NT2/D1 (cell line): ENCODE measurements around the gene CCDC38.
A peak's percentile ranks its signal among the peaks of the same experiment; 100 is the strongest.

Source experiments
- DNase-seq: peaks from one replicate; pipeline ENCODE4 v3.0.0-alpha.2; 2011; ENCODE audit warnings: low read depth, low spot score
- H3K27me3 ChIP-seq: 2 replicates; pipeline ENCODE4 v1.6.0; 2011; ENCODE audit warnings: mild to moderate bottlenecking; ENCODE audit not compliant: insufficient read length, insufficient read depth
- H3K36me3 ChIP-seq: 2 replicates; pipeline ENCODE4 v1.6.1; 2011; ENCODE audit warnings: mild to moderate bottlenecking, low read length, mixed read lengths; ENCODE audit not compliant: insufficient read depth, insufficient read length
- H3K4me1 ChIP-seq: 2 replicates; pipeline ENCODE4 v1.5.1; 2011; ENCODE audit not compliant: insufficient read depth, insufficient read length
- H3K4me3 ChIP-seq: 2 replicates; pipeline ENCODE4 v1.5.1; 2011; ENCODE audit warnings: low read depth; ENCODE audit not compliant: insufficient read length
- H3K9ac ChIP-seq: 2 replicates; pipeline ENCODE4 v1.6.0; 2011; ENCODE audit warnings: low read depth; ENCODE audit not compliant: insufficient read length
- H3K9me3 ChIP-seq: 2 replicates; pipeline ENCODE4 v1.5.1; 2011; ENCODE audit warnings: mild to moderate bottlenecking, low read length; ENCODE audit not compliant: insufficient read depth
- SUZ12 ChIP-seq: IDR thresholded peaks from 2 replicates; pipeline ENCODE4 v1.6.1; 2011; ENCODE audit not compliant: insufficient read length, insufficient read depth; ENCODE audit errors: extremely low read depth
- YY1 ChIP-seq: IDR thresholded peaks from 2 replicates; pipeline ENCODE4 v1.6.1; 2011; ENCODE audit not compliant: insufficient read length, insufficient read depth
- ZNF274 ChIP-seq: IDR thresholded peaks from 2 replicates; pipeline ENCODE4 v1.6.1; 2011; ENCODE audit warnings: mild to moderate bottlenecking, low read depth, low read length

The CCDC38 gene

DNA sequence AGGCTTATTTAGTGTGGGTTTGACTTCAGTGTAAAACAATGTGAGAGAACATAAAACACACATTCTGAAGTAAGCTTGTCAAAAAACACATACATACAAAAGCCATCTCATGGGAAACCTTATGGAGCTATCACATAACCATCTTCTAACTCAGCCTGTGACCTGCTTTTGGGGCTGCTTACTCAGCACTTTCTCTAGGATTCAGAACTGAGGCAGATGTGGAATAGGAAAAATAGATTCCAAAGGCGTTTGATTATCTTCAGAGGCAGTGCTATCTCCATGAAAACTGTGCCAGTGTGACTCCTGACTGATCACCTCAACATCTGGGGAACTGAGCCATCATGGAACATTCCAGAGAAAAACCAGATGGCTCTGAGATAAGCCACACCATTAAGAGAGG is 40.2 kb upstream of the CCDC38 start:
- Histone ChIP-seq H3K4me3 (no peak overlapping the region), H3K9me3 (no peaks in the 10 kb centered on the region), H3K27me3 (no peaks in the 10 kb centered on the region), H3K36me3 (no peaks in the 10 kb centered on the region), H3K4me1 (peaks cover 9% of the 10 kb centered on the region), H3K9ac (no peak overlapping the region)
- DNase-seq = no peak
- TF ChIP-seq SUZ12 (no peak), YY1 (no peak), ZNF274 (no peak)

DNA sequence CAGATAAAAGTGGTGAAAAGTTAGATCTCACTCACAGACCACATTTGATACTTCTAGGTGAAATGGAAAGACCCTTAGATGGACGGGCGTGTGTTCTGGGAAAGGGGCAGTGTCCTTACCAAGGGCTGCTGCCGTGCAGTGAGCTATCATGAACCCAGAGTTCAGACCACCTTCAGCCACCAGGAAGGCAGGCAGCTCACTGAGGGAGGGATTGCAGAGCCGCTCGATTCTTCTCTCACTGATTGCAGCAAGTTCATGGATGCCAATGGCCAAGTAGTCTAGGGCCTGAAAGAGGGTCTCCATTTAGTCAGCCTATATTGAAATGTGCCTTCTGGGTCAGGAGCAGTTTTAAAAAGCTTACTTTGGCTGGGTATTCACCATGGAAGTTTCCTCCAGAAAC is 38.0 kb upstream of the CCDC38 start:
- no peak overlapping the region for H3K4me3 ChIP-seq
- H3K9me3 ChIP-seq = no peaks in the 10 kb centered on the region
- DNase-seq = no peak
- no peaks in the 10 kb centered on the region for H3K27me3 ChIP-seq
- H3K9ac ChIP-seq = no peak overlapping the region
- peaks cover 3% of the 10 kb centered on the region for H3K4me1 ChIP-seq
- H3K36me3 ChIP-seq = no peaks in the 10 kb centered on the region
- TF ChIP-seq SUZ12 (no peak), YY1 (no peak), ZNF274 (no peak)

DNA sequence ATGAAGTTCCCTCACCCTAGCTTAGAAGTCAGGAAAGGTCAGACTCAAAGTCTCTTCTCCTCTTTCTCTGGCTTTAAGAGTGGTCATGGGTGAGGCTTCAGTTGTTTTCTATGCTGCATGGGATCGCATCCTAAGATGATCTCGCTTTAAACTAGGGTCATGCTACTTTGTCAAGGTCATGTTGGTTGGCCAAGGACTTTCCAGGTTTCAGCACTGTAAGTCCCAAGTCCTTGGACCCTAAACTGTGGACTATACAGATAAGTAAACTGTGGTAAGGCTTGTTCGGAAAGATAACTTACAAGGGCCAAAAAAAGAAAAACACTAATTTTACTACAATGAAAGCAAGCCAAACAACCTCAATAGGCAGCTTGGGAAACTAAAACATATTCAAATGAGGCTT is 36.4 kb upstream of the CCDC38 start:
- Histone ChIP-seq H3K36me3 (no peaks in the 10 kb centered on the region), H3K9me3 (no peaks in the 10 kb centered on the region), H3K4me1 (peaks cover 3% of the 10 kb centered on the region), H3K9ac (no peak overlapping the region), H3K27me3 (no peaks in the 10 kb centered on the region), H3K4me3 (no peak overlapping the region)
- DNase-seq = no peak
- TF ChIP-seq SUZ12 = no peak
- no peak for TF ChIP-seq ZNF274
- TF ChIP-seq YY1 = no peak

DNA sequence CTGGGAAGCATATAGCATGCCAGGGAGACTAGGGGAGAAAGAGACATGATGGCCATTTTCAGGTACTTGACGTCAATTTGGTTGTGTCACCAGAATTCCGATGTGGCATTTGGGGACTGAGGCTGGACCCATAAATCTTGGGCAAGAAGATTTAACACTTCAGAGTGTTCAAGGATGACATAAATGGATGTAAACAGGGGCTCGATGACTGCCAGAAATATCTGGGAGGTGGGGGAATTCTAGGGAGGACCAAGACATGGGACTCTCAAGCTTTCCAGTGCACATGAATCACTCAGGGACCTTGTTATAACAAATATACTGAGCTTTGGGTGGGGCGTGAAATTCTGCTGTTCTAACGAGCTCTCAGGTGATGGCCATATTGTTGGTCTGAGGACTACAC is 35.9 kb upstream of the CCDC38 start:
- no peak for TF ChIP-seq YY1
- TF ChIP-seq SUZ12 = no peak
- no peak for TF ChIP-seq ZNF274
- no peaks in the 10 kb centered on the region for H3K27me3 ChIP-seq
- H3K9ac ChIP-seq = no peak overlapping the region
- H3K4me1 ChIP-seq = peaks cover 3% of the 10 kb centered on the region
- DNase-seq = no peak
- H3K36me3 ChIP-seq = no peaks in the 10 kb centered on the region
- no peak overlapping the region for H3K4me3 ChIP-seq
- no peaks in the 10 kb centered on the region for H3K9me3 ChIP-seq

DNA sequence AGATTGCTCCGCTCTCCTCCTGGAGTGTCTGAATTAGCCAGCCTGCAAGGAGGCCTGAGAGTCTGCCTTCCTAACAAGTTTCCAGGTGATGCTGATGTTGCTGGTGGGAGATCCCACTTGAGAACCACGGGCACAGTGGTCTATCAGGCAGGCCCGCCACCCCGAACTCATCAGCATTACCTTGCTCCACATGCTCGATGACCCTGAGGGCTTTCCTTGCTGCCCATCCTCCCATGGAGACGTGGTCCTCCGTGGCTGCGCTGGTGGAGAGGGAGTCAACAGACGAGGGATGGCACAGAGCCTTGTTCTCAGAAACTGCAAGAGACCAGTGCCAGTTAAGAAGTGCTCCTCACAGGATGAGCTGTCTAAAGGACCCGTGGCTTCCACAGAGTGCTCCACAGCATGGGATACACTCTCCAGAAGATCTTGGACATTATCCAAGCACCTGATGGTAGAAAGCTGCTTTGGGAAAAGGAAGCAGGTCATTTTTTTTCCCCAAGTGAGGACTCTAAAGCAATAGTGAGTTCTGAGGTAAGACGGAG is 35.4 kb upstream of the CCDC38 start:
- no peak for DNase-seq
- no peaks in the 10 kb centered on the region for H3K27me3 ChIP-seq
- H3K9ac ChIP-seq = no peak overlapping the region
- TF ChIP-seq SUZ12 = no peak
- TF ChIP-seq YY1 = no peak
- no peak for TF ChIP-seq ZNF274
- H3K9me3 ChIP-seq = no peaks in the 10 kb centered on the region
- H3K36me3 ChIP-seq = no peaks in the 10 kb centered on the region
- H3K4me3 ChIP-seq = no peak overlapping the region
- H3K4me1 ChIP-seq = peaks cover 3% of the 10 kb centered on the region

DNA sequence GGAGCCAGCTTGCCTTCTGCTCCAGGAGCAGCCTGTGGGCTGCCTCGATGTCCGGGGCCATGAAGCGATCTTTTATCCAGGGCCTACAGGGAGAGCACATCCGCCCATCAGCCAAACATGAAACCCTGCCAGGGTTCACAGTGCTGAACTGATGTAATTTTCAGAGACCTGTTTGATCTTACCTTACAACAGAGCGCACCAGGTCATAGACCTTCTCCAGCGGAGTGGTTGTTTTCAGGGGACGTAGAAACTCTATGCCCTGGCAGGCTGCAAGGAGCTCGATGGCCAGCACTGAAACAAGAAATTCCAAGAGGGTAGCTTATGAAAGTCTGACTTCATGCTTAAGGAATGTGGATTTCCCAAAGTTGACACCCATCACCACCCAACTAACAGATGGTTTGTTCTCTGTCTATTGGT is 34.0 kb upstream of the CCDC38 start:
- no peaks in the 10 kb centered on the region for H3K36me3 ChIP-seq
- peaks cover 3% of the 10 kb centered on the region for H3K4me1 ChIP-seq
- no peaks in the 10 kb centered on the region for H3K9me3 ChIP-seq
- no peak overlapping the region for H3K4me3 ChIP-seq
- no peaks in the 10 kb centered on the region for H3K27me3 ChIP-seq
- TF ChIP-seq ZNF274 = no peak
- H3K9ac ChIP-seq = no peak overlapping the region
- DNase-seq = peak; percentile 40

DNA sequence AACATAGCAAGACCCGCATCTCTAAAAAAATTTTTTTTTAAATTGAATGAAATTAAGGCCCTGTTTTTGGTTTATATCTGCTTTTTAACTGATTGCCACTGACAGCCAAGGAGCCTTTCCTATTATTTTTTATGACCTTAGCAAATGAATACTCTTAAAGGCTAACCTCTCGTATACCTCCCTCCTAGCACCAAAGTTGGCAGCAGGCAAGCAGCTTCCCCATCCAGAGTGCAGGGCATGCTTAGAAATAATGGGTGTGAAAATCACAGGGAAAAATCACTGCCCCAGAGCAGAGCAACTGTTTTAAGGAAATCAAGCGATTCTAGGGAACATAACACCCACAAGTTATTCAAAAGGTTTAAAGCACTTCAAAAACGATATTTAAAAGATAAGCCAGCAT is 33.1 kb upstream of the CCDC38 start:
- TF ChIP-seq ZNF274 = no peak
- TF ChIP-seq YY1 = no peak
- no peak for TF ChIP-seq SUZ12
- no peak overlapping the region for H3K9ac ChIP-seq
- H3K27me3 ChIP-seq = no peaks in the 10 kb centered on the region
- H3K4me1 ChIP-seq = peaks cover 3% of the 10 kb centered on the region
- no peak for DNase-seq
- H3K9me3 ChIP-seq = no peaks in the 10 kb centered on the region
- H3K4me3 ChIP-seq = no peak overlapping the region
- no peaks in the 10 kb centered on the region for H3K36me3 ChIP-seq

DNA sequence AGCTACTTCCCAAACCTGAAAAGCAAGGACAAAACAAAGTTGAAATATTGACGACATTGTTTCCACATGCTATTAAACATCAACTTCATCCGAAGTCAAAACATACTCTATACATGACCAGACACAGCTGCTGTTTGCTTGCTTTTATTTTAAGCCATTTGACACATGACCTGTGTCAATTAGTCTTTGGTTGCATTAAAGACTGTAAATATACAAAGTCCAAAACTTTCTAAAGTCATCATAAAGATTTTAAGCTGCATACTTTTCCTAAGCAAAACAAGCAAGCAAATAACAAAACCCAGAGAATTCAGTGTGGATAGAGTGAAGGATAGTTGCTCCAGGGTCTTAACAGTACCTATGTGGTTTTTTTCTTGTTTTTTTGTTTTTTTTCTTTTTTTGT is 31.9 kb upstream of the CCDC38 start:
- TF ChIP-seq SUZ12 (no peak), YY1 (no peak), ZNF274 (no peak)
- H3K9me3 ChIP-seq = no peaks in the 10 kb centered on the region
- H3K4me1 ChIP-seq = peaks cover 3% of the 10 kb centered on the region
- H3K4me3 ChIP-seq = no peak overlapping the region
- H3K9ac ChIP-seq = no peak overlapping the region
- H3K27me3 ChIP-seq = no peaks in the 10 kb centered on the region
- no peaks in the 10 kb centered on the region for H3K36me3 ChIP-seq
- no peak for DNase-seq
